Mucosa of gallbladder (tissue), 1 donor: ENCODE measurements around the gene DFFB. TPM values are rescaled to one million over a fixed set of nuclear protein-coding genes. Genes with fewer than 3 reads are reported as not detected.
A peak's percentile ranks its signal among the peaks of the same experiment; 100 is the strongest.
"Not testable (repeated sequence)": the region's sequence is repeated elsewhere in the genome, so short reads cannot be mapped to it uniquely, and the experiment has no call there.

Experiments used
- DNase-seq: peaks from one replicate; pipeline ENCODE4 v3.0.0-alpha.2; 2020; ENCODE audit warnings: low spot score
- total RNA-seq: library from RNA; stranded (reverse); gene quantifications from one replicate; pipeline ENCODE4 v1.2.1, GENCODE V29; 2021
- donor health status: DM: no; HTN: no; CAD: no.

DFFB gene
- total RNA-seq = 9.8 TPM

- peak; percentile 97 for DNase-seq
Observed at GRCh38 chr1:3856923-3857790, at the start of gene DFFB, which contains the start of gene CEP104. DFFB (plus strand) TSS chr1:3857476; CDS start chr1:3857604, 128 bp downstream. CEP104 (minus strand) TSS chr1:3857211; CDS start chr1:3852407, 4,804 bp downstream.

GRCh38 chr1:3807769-3808168, 49.5 kb upstream of the DFFB start:
- no peak for DNase-seq

GRCh38 chr1:3809680-3810079, 47.6 kb upstream of the DFFB start:
- DNase-seq = peak; percentile 23

DNA sequence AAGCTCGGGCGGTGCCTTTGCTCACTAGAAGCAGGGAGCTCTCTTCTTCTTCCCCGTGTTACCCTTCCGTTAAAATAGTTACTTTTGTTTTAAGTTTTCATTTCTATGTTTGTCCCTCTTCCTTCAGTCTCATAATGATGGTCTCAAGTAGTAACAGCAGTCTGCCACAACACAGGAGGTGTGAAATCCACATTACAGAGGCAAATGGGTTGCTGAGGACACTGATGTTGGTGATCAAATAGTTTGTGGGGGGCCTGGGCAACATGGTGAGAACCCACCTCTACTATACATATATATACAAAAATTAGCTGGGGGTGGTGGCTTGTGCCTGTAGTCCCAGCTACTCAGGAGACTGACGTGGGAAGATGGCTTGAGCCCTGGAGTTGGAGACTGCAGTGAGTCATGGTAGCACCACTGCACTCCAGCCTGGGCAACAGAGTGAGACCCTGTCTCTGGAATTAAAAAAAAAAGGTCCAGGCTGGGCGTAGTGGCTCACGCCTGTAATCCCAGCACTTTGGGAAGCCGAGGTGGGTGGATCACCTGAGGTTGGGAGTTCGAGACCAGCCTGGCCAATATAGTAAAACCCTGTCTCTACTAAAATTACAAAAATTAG, 47.0 kb upstream of the DFFB start:
- DNase-seq = not testable (repeated sequence)

DNA sequence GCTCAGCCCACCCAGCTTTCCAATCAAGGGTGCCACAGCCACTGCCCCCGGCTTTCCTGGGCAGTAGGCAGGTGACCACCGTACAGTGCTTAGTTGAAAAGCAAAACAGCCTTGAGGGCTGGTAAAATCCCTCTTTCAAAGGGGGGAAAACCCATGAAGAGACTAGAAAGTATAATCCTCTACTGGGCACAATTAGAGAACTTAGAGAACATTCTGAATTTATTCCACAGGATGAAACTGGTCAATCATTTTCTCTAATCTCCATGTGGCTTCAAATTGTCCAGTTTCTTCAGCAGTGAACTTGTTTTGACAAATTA, 45.7 kb upstream of the DFFB start:
- no peak for DNase-seq

DNA sequence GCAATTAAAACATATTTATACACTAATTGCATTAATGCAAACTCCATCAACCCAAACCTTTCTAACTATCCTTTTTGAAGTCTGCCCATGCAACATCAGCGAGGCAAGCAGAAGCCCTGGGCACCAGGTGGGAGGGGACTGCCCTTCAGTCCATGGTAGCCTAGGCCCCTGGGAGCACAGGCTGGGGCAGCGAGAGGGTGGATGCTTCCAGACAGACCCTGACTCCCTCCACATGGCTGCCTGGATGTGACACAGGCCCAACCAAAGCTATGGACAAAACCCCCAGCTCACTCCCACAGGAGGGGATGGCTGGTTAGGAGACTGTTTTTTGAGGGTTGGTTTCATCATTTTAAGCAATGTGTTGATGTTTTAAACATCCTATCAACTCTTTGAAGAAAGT, 43.2 kb upstream of the DFFB start:
- DNase-seq = no peak

DNA sequence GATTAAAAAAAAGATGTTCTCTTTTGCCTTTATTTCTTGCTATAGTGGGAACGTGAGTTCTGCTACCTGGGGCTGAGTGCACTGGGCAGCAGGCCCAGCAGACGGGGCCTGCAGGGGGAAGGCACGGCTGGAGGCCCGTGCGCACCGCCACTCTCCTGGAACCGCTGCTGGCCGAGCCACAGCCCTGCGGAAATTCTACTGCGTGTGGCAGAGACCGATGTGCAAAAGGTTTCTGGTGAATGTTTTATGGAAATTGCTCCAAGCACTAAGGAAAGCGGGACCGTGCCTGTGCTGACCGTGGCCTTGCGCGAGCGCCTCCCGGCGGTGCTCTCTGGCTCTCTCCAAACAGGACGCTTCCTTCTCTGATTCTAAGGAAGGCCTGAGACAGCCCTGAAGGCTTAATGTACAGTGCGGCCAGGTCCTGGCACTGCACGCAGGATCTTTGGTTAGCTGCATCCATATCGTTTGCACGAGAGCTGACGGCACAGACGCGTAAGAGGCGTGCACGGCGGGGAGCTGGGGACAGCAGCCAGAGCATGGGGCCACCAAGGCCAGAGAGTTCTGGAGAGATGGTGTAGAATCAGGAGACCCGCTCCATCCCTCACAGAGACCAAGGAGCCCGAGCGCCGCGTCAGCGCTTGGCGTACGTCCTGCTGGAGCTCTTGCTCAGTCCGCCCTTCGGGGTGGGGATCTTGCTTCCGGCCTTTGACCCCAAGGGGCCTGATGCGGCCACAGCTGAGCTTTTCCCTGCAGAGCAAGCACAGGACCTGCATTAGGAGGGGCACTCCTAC, 42.3 kb upstream of the DFFB start:
- DNase-seq = no peak

GRCh38 chr1:3816331-3817137, 40.7 kb upstream of the DFFB start:
- DNase-seq = no peak

GRCh38 chr1:3817138-3817740, 40.0 kb upstream of the DFFB start:
- no peak for DNase-seq

GRCh38 chr1:3817821-3818597, 39.3 kb upstream of the DFFB start:
- no peak for DNase-seq

GRCh38 chr1:3819771-3820200, 37.5 kb upstream of the DFFB start:
- no peak for DNase-seq

DNA sequence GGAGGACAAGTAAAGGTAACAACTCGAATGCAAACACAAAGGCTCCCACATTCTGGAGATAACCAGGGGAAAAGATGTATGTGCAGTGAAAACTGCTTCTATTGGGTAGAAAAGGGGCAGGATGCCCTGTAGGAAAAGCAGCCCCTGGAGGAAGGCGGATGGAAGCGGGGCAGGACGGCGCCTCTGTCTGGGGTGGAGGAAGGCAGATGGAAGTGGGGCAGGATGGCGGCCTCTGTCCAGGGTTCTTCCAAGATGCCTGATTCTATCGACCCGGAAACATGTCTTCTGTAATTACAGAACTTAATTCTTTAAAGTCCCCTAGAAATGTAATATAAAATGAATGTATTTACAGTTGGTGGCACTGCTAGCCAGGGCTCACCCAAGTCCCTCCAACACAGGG, 37.0 kb upstream of the DFFB start:
- no peak for DNase-seq

GRCh38 chr1:3821004-3821403, 36.3 kb upstream of the DFFB start:
- DNase-seq = no peak

GRCh38 chr1:3821447-3821846, 35.8 kb upstream of the DFFB start:
- DNase-seq = no peak

DNA sequence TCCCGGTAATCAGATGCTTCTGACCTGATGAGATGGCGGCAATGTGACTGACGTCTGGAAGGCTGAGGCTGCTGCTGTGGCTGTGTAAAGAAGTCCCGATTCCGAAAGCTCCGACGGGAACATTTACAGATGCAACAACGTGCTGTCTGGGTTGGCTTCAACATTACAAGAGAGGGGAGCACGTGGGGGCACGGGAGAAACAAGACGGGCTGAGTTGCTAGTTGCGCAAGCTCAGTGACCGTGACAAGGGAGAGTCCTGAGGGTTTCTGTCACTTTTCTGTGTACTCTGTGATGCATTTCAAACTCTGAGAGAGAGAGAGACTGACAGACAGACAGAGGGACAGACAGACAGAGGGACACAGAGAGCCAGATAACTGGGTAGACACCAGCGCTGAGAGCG, 35.4 kb upstream of the DFFB start:
- no peak for DNase-seq

DNA sequence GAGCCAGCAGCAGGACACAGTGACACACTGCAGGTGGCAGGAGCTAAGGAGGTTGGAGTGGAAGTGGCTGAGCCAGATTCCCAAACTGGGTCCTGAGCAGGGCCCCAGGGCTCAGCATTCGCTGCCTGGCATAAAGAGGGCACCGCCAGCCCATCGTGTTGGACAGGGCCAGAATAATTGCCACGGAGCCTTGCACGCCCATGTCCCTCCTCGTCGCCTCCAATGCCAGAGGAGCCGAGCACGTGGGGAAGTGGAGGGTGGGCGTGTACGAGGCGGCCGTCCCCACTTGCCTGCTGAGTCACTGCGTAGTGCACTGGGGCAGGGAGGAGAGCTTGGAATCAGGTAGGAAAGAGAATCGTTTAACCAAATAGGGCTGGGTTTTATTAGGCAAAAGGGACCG, 34.9 kb upstream of the DFFB start:
- no peak for DNase-seq

DNA sequence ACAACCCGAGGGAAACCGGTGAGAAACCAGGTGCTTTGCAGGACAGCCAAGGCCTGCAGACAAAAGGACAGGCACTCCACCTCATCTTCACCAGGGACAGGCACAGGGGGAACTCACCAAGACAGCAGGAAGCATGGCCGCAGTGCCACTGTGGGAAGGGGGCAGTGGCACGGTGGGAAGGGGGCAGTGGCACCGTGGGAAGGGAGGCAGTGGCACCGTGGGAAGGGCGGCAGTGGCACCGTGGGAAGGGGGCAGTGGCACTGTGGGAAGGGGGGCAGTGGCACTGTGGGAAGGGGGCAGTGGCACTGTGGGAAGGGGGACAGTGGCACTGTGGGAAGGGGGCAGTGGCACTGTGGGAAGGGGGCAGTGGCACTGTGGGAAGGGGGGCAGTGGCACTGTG, 32.6 kb upstream of the DFFB start:
- DNase-seq = no peak

DNA sequence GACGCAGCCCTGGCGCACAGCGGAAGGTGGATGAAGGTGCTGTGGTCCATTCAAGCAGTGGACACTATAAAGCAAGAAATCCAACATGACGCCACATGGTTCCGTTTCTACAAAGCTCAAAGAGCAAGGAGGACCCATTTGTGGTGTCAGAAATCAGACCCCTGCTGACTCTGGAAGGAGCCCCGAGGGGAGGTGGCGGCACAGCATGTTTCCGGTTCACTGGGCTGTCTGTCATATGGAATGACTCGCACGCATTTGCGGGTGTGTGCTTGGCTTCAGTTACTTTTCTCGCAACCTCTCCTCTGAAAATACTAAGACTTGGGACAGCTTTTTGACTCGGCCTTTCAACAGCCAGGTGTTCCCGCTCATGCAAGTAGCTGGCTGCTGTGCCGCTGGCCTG, 31.9 kb upstream of the DFFB start:
- no peak for DNase-seq

DNA sequence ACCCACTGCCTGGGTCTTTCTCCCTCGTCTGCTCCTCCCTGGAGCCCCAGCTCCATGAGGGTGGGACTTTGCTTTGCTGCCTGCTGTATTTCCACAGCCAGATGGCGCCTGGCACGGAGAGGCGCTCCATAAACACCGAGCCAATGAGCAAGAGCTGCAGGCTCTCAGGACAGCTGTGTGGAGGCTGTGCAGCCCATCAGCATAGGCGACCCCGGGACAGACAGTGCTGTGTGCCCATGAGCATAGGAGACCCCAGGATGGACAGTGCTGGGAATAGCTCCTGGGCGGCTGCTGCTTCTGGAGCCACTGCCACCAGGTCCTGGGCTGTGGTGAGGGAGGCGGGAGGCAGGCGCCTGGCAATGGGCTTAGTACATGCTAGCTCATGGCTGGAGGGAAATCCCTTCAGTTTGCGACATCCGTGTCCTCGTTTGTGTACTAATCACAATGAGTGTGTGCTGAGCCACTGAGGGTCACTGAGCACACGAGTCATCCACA, 29.4 kb upstream of the DFFB start:
- no peak for DNase-seq

GRCh38 chr1:3828391-3828790, 28.9 kb upstream of the DFFB start:
- DNase-seq = no peak
